NCI-H748 treated with DMSO at 0.1 percent for 48 hours (cell line): ENCODE results near the gene GLRX.

ENCODE experiments used
- DNase-seq: peaks from one replicate; lab custom pipeline; 2025; lab: John Stamatoyannopoulos, UW

The GLRX gene

GRCh38 chr5:95780597-95780996, 41.9 kb downstream of the GLRX start:
- no peak for DNase-seq

DNA sequence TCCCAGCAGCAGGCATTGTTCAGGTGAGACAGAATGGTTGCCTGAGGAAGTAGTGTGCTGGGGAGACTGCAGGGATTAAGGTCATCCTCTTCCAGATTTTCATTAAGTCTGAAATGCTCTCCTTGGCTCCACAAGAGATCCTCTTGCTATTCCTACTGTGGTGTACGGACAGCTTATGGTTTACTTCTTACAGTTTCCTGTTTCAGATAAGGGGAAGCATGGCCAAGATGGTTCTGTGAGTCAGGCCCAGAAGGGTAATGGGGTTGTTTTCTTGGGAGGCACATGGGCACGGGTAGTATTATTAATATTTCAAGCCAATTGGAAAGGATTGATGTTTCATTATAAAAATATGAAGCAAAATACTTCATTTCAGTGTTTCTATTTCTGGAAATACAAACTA, 42.9 kb downstream of the GLRX start:
- DNase-seq: no peak

- DNase-seq: no peak
These were observed 43.7 kb downstream of the GLRX start for GRCh38 chr5:95778713-95779436.

DNA sequence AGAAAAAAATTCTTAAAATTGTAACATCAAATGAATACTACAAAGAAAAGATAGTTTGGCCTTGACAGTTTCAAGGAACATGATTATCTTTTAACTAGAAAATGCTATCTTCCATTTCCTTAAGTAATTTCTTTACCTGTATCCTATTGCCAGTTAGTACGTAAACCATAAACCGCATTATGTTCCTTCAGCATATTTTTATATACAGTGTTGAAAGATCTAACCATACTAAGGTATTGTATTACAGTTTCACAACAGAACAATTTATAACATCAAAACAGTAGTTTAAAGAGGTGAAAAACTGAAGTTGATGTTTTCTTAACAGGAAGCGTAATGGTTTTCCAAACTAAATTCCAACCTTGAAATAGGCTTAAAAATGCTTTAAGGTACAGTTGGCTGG, 45.1 kb downstream of the GLRX start:
- no peak for DNase-seq

- no peak for DNase-seq
These were observed 49.0 kb downstream of the GLRX start for GRCh38 chr5:95773335-95774059.

- no peak for DNase-seq
These were observed 50.6 kb downstream of the GLRX start for GRCh38 chr5:95771892-95772291.

DNA sequence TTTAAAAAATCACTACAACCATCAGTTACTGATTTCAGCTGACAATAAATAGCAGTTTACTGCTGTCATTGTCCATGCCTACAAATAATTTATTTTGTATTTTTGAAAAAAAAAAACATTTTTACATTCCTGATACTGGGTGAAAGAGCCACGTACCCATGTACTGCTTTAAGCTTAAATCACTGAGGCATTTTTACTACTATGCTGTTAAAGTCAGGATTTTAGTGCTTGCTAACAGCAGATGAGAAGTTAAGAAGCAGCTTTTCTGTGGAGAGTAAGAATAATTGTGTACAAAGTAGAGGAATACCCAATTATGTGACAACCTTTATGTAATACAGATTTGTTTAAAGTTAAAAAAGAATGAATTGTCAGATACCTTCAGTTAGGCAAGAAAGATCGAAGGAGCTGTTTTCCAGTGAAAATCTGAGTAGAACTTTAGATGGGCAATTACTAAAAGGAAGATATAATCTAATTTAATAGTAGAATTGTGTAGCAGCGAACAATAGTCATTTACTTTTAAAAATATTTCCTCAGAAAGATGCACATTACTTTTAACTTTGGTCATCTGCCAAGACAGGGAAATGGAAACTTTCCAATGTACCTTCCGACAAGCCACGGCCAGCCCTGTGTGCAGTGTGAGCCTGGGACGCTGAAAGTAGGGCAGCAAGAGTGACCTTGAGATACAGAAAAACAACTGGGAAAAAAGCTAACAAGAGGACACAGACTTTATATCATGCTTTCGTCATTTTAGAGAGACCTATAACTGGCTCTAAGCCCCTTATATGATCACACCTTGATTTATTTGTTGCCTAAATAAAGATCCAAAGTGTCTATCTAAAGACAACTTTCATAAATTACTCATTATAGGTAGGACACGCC, 51.5 kb downstream of the GLRX start:
- DNase-seq: no peak

DNA sequence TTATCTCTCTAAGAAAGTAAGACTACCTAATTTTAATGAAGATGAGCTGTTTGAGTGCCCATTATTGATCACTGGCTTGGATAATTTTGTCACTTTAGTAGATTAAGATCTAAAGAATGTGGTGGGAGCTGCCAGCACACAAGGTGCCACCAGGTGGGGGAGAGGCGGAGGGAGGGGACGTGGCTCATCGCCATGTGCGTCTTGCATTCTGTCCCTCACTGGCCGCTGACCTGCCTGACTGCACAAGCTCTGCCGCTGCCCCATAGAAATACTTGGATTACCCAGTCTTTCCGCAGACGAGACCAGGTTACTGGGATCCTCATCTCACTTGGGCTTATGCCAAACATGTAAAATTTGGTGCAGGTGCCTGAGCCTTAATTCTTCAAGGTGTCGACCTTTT, 53.8 kb downstream of the GLRX start:
- no peak for DNase-seq

- DNase-seq: no peak
These were observed 58.6 kb downstream of the GLRX start for GRCh38 chr5:95763941-95764340.
